ENCODE data around the gene REG3G.

The REG3G gene

GRCh38 chr2:78992451-78992806, 33.1 kb upstream of the REG3G start:
- Histone ChIP-seq H3K36me3 (ENCODE audit: control insufficient read depth in 1 of 2, insufficient read depth in 2 of 2, low read length in 2 of 2) (no peaks in the 10 kb centered on the region), H3K27me3 (ENCODE audit: control insufficient read depth in 1 of 2, insufficient read depth in 2 of 2, low read length in 2 of 2) (peaks cover 0 to 3% of the 10 kb centered on the region in 2 donors), H3K4me3 (ENCODE audit: low read depth in 1 of 2, low read length in 2 of 2) (peak overlapping the region; percentile 57 to 66), H3K9me3 (ENCODE audit: control insufficient read depth in 1 of 2, low read length in 2 of 2) (no peaks in the 10 kb centered on the region), H3K9ac (ENCODE audit: low read depth in 1 of 2, low read length in 2 of 2) (peak overlapping the region; percentile 8 to 45), H3K27ac (ENCODE audit: low read depth, low read length) (no peak overlapping the region), H3K4me1 (ENCODE audit: control insufficient read depth in 1 of 2, insufficient read depth in 2 of 2, low read length in 2 of 2) (peaks cover 18 to 19% of the 10 kb centered on the region in 2 donors)

DNA sequence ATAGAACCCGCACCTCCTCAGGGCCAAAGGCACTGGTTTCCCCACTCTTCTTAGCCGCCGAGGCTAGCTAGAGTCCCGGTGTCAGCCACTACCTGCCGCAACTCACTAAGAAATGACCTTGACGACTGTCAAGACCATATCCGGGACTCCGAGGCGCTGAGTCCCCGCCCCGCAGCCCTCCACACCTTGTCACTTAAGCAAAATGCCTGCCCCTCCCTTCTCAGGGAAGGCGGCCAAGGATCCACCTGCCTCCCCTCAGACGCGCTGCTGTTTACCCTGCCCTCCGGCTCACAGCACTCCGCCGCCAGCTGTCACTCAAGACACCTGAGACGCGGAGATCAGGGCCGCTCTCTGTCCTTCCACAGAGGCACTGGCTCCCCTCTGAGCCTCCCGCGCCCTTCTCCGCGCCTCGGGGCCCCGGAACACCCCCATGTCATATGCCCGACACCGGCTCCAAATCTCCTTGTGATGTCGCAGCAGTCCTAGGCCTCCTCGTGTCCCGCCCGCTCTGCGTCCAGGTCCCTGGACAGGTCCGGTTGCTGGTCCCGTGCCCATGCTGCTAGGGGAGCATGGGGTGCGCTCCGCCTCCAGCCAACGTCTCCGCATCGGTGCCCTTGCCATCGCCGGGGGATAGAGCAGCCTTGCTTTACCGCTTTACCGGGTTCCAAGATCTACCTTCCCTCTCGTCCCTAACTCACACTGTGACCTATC, 32.5 kb upstream of the REG3G start:
- no peaks in the 10 kb centered on the region for H3K36me3 ChIP-seq (ENCODE audit: control insufficient read depth in 1 of 2, insufficient read depth in 2 of 2, low read length in 2 of 2)
- H3K4me1 ChIP-seq (ENCODE audit: control insufficient read depth in 1 of 2, insufficient read depth in 2 of 2, low read length in 2 of 2), result peaks cover 18 to 19% of the 10 kb centered on the region in 2 donors
- H3K4me3 ChIP-seq (ENCODE audit: low read depth in 1 of 2, low read length in 2 of 2), result peak overlapping the region; percentile 57 to 66
- no peak overlapping the region for H3K27ac ChIP-seq (ENCODE audit: low read depth, low read length)
- peaks cover 0 to 3% of the 10 kb centered on the region in 2 donors for H3K27me3 ChIP-seq (ENCODE audit: control insufficient read depth in 1 of 2, insufficient read depth in 2 of 2, low read length in 2 of 2)
- no peaks in the 10 kb centered on the region for H3K9me3 ChIP-seq (ENCODE audit: control insufficient read depth in 1 of 2, low read length in 2 of 2)
- H3K9ac ChIP-seq (ENCODE audit: low read depth in 1 of 2, low read length in 2 of 2), result peak overlapping the region; percentile 8 to 45

GRCh38 chr2:78993518-78994148, 31.9 kb upstream of the REG3G start:
- Histone ChIP-seq H3K27ac (ENCODE audit: low read depth, low read length) (no peak overlapping the region), H3K36me3 (ENCODE audit: control insufficient read depth in 1 of 2, insufficient read depth in 2 of 2, low read length in 2 of 2) (no peaks in the 10 kb centered on the region), H3K9me3 (ENCODE audit: control insufficient read depth in 1 of 2, low read length in 2 of 2) (no peaks in the 10 kb centered on the region), H3K27me3 (ENCODE audit: control insufficient read depth in 1 of 2, insufficient read depth in 2 of 2, low read length in 2 of 2) (peaks cover 0 to 3% of the 10 kb centered on the region in 2 donors), H3K9ac (ENCODE audit: low read depth in 1 of 2, low read length in 2 of 2) (no peak overlapping the region), H3K4me1 (ENCODE audit: control insufficient read depth in 1 of 2, insufficient read depth in 2 of 2, low read length in 2 of 2) (peaks cover 18 to 19% of the 10 kb centered on the region in 2 donors), H3K4me3 (ENCODE audit: low read depth in 1 of 2, low read length in 2 of 2) (peak overlapping the region; percentile 57 to 66)

- H3K27ac ChIP-seq (ENCODE audit: low read depth, low read length), result no peak overlapping the region
- peaks cover 0 to 3% of the 10 kb centered on the region in 2 donors for H3K27me3 ChIP-seq (ENCODE audit: control insufficient read depth in 1 of 2, insufficient read depth in 2 of 2, low read length in 2 of 2)
- H3K9me3 ChIP-seq (ENCODE audit: control insufficient read depth in 1 of 2, low read length in 2 of 2), result no peaks in the 10 kb centered on the region
- H3K4me1 ChIP-seq (ENCODE audit: control insufficient read depth in 1 of 2, insufficient read depth in 2 of 2, low read length in 2 of 2), result peaks cover 13 to 17% of the 10 kb centered on the region in 2 donors
- no peak overlapping the region for H3K4me3 ChIP-seq (ENCODE audit: low read depth in 1 of 2, low read length in 2 of 2)
- H3K36me3 ChIP-seq (ENCODE audit: control insufficient read depth in 1 of 2, insufficient read depth in 2 of 2, low read length in 2 of 2), result no peaks in the 10 kb centered on the region
- no peak overlapping the region for H3K9ac ChIP-seq (ENCODE audit: low read depth in 1 of 2, low read length in 2 of 2)
Observed at GRCh38 chr2:78994789-78995188, 30.7 kb upstream of the REG3G start.

DNA sequence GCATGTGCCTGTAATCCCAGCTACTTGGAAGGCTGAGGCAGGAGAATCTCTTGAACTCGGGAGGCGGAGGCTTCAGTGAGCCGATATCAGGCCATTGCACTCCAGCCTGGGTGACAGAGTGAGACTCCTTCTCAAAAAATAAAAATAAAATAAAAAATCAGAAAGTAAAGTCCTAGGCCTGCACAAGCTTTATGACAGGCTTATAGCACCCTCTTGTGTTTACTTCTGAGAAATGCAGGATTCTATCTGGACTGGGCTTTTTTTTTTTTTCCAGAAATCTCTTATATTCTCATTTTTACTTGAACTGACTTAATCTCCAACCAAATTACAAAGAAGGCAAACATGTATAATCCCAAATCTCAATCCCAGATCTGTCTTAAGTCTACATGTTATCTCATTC, 26.1 kb upstream of the REG3G start:
- H3K9me3 ChIP-seq (ENCODE audit: control insufficient read depth in 1 of 2, low read length in 2 of 2), result no peaks in the 10 kb centered on the region
- no peaks in the 10 kb centered on the region for H3K27me3 ChIP-seq (ENCODE audit: control insufficient read depth in 1 of 2, insufficient read depth in 2 of 2, low read length in 2 of 2)
- H3K4me3 ChIP-seq (ENCODE audit: low read depth in 1 of 2, low read length in 2 of 2), result no peak overlapping the region

GRCh38 chr2:79000008-79000576, 25.4 kb upstream of the REG3G start:
- Histone ChIP-seq H3K36me3 (ENCODE audit: control insufficient read depth in 1 of 2, insufficient read depth in 2 of 2, low read length in 2 of 2) (no peaks in the 10 kb centered on the region), H3K27me3 (ENCODE audit: control insufficient read depth in 1 of 2, insufficient read depth in 2 of 2, low read length in 2 of 2) (no peaks in the 10 kb centered on the region), H3K4me3 (ENCODE audit: low read depth in 1 of 2, low read length in 2 of 2) (no peak overlapping the region), H3K4me1 (ENCODE audit: control insufficient read depth in 1 of 2, insufficient read depth in 2 of 2, low read length in 2 of 2) (peaks cover 0 to 6% of the 10 kb centered on the region in 2 donors), H3K9me3 (ENCODE audit: control insufficient read depth in 1 of 2, low read length in 2 of 2) (no peaks in the 10 kb centered on the region), H3K27ac (ENCODE audit: low read depth, low read length) (no peak overlapping the region), H3K9ac (ENCODE audit: low read depth in 1 of 2, low read length in 2 of 2) (no peak overlapping the region)

More for the DNA sequence above, 26.1 kb upstream of the REG3G start:
- H3K4me1 ChIP-seq (ENCODE audit: control insufficient read depth in 1 of 2, insufficient read depth in 2 of 2, low read length in 2 of 2), result peaks cover 0 to 6% of the 10 kb centered on the region in 2 donors
- no peak overlapping the region for H3K9ac ChIP-seq (ENCODE audit: low read depth in 1 of 2, low read length in 2 of 2)
- no peaks in the 10 kb centered on the region for H3K36me3 ChIP-seq (ENCODE audit: control insufficient read depth in 1 of 2, insufficient read depth in 2 of 2, low read length in 2 of 2)
- H3K27ac ChIP-seq (ENCODE audit: low read depth, low read length), result no peak overlapping the region

DNA sequence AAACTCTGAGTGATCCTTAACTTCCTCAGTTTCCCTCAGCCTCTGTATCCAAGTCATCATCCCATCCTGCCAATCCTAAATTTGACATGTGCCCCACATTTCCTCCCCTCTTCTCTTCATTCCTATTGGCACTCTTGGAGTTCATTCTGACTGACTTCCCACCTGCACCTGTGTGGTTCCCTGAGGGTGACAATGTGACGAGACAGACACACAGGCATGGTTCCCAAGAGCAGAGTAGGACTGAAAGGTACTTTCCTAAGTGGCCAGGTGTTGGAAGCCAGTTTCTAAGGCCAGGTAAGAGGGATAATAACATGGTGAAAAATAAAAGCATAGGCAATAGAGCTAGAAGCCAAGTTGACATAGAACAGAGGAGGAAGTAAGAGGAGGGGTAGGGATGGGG, 24.2 kb upstream of the REG3G start:
- H3K9ac ChIP-seq (ENCODE audit: low read depth in 1 of 2, low read length in 2 of 2), result no peak overlapping the region
- H3K36me3 ChIP-seq (ENCODE audit: control insufficient read depth in 1 of 2, insufficient read depth in 2 of 2, low read length in 2 of 2), result no peaks in the 10 kb centered on the region
- peaks cover 0 to 6% of the 10 kb centered on the region in 2 donors for H3K4me1 ChIP-seq (ENCODE audit: control insufficient read depth in 1 of 2, insufficient read depth in 2 of 2, low read length in 2 of 2)
- H3K4me3 ChIP-seq (ENCODE audit: low read depth in 1 of 2, low read length in 2 of 2), result no peak overlapping the region
- H3K27me3 ChIP-seq (ENCODE audit: control insufficient read depth in 1 of 2, insufficient read depth in 2 of 2, low read length in 2 of 2), result no peaks in the 10 kb centered on the region
- H3K9me3 ChIP-seq (ENCODE audit: control insufficient read depth in 1 of 2, low read length in 2 of 2), result no peaks in the 10 kb centered on the region
- no peak overlapping the region for H3K27ac ChIP-seq (ENCODE audit: low read depth, low read length)

DNA sequence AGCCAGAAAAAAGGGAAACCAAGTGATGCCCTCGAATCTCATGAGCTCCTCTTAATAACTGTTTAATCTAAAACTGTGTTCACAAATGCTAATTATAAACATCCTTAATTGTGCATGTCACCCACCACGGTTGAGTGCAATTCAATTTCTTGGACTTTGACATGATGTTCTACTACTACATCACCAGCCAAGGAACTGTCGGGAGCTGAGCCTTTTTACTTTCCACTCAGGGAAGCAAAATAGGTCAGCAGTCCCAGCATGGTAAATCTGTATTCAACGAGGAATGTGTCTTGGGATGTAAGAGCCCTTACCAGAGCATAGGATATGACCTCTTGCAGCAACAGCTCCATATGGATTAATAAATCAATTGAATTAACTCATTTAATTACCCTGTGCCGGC, 20.8 kb upstream of the REG3G start:
- Histone ChIP-seq H3K4me1 (ENCODE audit: control insufficient read depth in 1 of 2, insufficient read depth in 2 of 2, low read length in 2 of 2) (peaks cover 0 to 5% of the 10 kb centered on the region in 2 donors), H3K4me3 (ENCODE audit: low read depth in 1 of 2, low read length in 2 of 2) (no peak overlapping the region), H3K27me3 (ENCODE audit: control insufficient read depth in 1 of 2, insufficient read depth in 2 of 2, low read length in 2 of 2) (no peaks in the 10 kb centered on the region), H3K9ac (ENCODE audit: low read depth in 1 of 2, low read length in 2 of 2) (no peak overlapping the region), H3K9me3 (ENCODE audit: control insufficient read depth in 1 of 2, low read length in 2 of 2) (no peaks in the 10 kb centered on the region), H3K27ac (ENCODE audit: low read depth, low read length) (no peak overlapping the region), H3K36me3 (ENCODE audit: control insufficient read depth in 1 of 2, insufficient read depth in 2 of 2, low read length in 2 of 2) (no peaks in the 10 kb centered on the region)

- no peaks in the 10 kb centered on the region for H3K27me3 ChIP-seq (ENCODE audit: control insufficient read depth in 1 of 2, insufficient read depth in 2 of 2, low read length in 2 of 2)
- H3K4me3 ChIP-seq (ENCODE audit: low read depth in 1 of 2, low read length in 2 of 2), result no peak overlapping the region
- peaks cover 0 to under 1% of the 10 kb centered on the region in 2 donors for H3K4me1 ChIP-seq (ENCODE audit: control insufficient read depth in 1 of 2, insufficient read depth in 2 of 2, low read length in 2 of 2)
- no peak overlapping the region for H3K27ac ChIP-seq (ENCODE audit: low read depth, low read length)
- no peak overlapping the region for H3K9ac ChIP-seq (ENCODE audit: low read depth in 1 of 2, low read length in 2 of 2)
- H3K9me3 ChIP-seq (ENCODE audit: control insufficient read depth in 1 of 2, low read length in 2 of 2), result no peaks in the 10 kb centered on the region
- no peaks in the 10 kb centered on the region for H3K36me3 ChIP-seq (ENCODE audit: control insufficient read depth in 1 of 2, insufficient read depth in 2 of 2, low read length in 2 of 2)
Observed at GRCh38 chr2:79005216-79005615, 20.3 kb upstream of the REG3G start.

- H3K9me3 ChIP-seq (ENCODE audit: control insufficient read depth in 1 of 2, low read length in 2 of 2), result no peaks in the 10 kb centered on the region
- no peaks in the 10 kb centered on the region for H3K36me3 ChIP-seq (ENCODE audit: control insufficient read depth in 1 of 2, insufficient read depth in 2 of 2, low read length in 2 of 2)
- no peak overlapping the region for H3K27ac ChIP-seq (ENCODE audit: low read depth, low read length)
- H3K9ac ChIP-seq (ENCODE audit: low read depth in 1 of 2, low read length in 2 of 2), result no peak overlapping the region
- no peak overlapping the region for H3K4me3 ChIP-seq (ENCODE audit: low read depth in 1 of 2, low read length in 2 of 2)
- H3K4me1 ChIP-seq (ENCODE audit: control insufficient read depth in 1 of 2, insufficient read depth in 2 of 2, low read length in 2 of 2), result peaks cover 0 to 3% of the 10 kb centered on the region in 2 donors
- H3K27me3 ChIP-seq (ENCODE audit: control insufficient read depth in 1 of 2, insufficient read depth in 2 of 2, low read length in 2 of 2), result no peaks in the 10 kb centered on the region
Observed at GRCh38 chr2:79009388-79009787, 16.1 kb upstream of the REG3G start.

Data from duodenal mucosa (tissue), 2 donors.